Kidney epithelial cell (primary cell): ENCODE measurements around the gene TRPV2. TPM values are rescaled to one million over a fixed set of nuclear protein-coding genes. Genes with fewer than 3 reads are reported as not detected.
"Not testable (repeated sequence)": the region's sequence is repeated elsewhere in the genome, so short reads cannot be mapped to it uniquely, and the experiment has no call there.

Experiments used
- DNase-seq: peaks from one replicate; pipeline ENCODE4 v3.0.0-alpha.2; 2010; ENCODE audit warnings: low read depth
- H3K27me3 ChIP-seq: 2 replicates; pipeline ENCODE4 v1.6.0; 2011; ENCODE audit warnings: low read length; ENCODE audit not compliant: control insufficient read depth, insufficient read depth
- H3K36me3 ChIP-seq: 2 replicates; pipeline ENCODE4 v1.5.1; 2011; ENCODE audit warnings: low read length; ENCODE audit not compliant: control insufficient read depth, insufficient read depth
- H3K4me3 ChIP-seq: 2 replicates; pipeline ENCODE4 v1.5.1; 2011; ENCODE audit warnings: low read depth, mild to moderate bottlenecking, control low read depth, low read length
- total RNA-seq: library from RNA; depleted of rRNA; stranded (reverse); fragments of >200 nt; gene quantifications from 2 replicates; pipeline ENCODE4 v1.2.3, GENCODE V29; 2015
- TF ChIP-seq, protein P1 (sequence below): IDR thresholded peaks from 2 replicates; pipeline ENCODE4 v1.5.1; 2011; ENCODE audit warnings: mild to moderate bottlenecking, moderate library complexity, low read length, control low read depth, inconsistent platforms; ENCODE audit not compliant: insufficient read depth, poor library complexity, severe bottlenecking

Gene TRPV2
- total RNA-seq, 1 donor from 2014 or later = 3.8 TPM

GRCh38 chr17:16447676-16448075 is 32.3 kb downstream of the TRPV2 start:
- no peak for DNase-seq
- no peaks in the 10 kb centered on the region for H3K27me3 ChIP-seq
- H3K36me3 ChIP-seq = peaks cover 4% of the 10 kb centered on the region
- H3K4me3 ChIP-seq = no peak overlapping the region
- TF ChIP-seq, protein P1, sequence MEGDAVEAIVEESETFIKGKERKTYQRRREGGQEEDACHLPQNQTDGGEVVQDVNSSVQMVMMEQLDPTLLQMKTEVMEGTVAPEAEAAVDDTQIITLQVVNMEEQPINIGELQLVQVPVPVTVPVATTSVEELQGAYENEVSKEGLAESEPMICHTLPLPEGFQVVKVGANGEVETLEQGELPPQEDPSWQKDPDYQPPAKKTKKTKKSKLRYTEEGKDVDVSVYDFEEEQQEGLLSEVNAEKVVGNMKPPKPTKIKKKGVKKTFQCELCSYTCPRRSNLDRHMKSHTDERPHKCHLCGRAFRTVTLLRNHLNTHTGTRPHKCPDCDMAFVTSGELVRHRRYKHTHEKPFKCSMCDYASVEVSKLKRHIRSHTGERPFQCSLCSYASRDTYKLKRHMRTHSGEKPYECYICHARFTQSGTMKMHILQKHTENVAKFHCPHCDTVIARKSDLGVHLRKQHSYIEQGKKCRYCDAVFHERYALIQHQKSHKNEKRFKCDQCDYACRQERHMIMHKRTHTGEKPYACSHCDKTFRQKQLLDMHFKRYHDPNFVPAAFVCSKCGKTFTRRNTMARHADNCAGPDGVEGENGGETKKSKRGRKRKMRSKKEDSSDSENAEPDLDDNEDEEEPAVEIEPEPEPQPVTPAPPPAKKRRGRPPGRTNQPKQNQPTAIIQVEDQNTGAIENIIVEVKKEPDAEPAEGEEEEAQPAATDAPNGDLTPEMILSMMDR = no peak

DNA sequence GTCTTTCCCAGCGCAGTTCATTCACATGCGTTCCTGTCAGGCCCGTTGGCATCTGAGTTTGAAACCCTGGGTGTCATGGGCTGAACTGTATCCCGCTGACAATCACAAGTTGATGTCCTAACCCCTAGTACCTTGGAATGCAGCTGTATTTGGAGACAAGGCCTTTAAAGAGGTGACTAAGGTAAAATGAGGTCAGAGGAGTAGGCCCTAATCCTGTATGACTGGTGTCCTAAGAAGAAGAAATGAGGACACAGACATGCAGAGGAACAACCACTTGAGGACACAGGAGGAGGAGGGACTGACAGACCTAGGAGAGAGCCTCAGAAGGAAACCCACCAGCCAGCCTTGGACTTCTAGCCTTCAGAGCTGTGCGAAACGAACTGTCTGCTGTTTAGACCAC is 33.1 kb downstream of the TRPV2 start:
- no peak for DNase-seq
- Histone ChIP-seq H3K4me3 (no peak overlapping the region), H3K27me3 (no peaks in the 10 kb centered on the region), H3K36me3 (no peaks in the 10 kb centered on the region)
- TF ChIP-seq, protein P1 = no peak

GRCh38 chr17:16449121-16449570 is 33.8 kb downstream of the TRPV2 start:
- TF ChIP-seq, protein P1 = no peak
- Histone ChIP-seq H3K4me3 (no peak overlapping the region), H3K36me3 (no peaks in the 10 kb centered on the region), H3K27me3 (no peaks in the 10 kb centered on the region)
- DNase-seq = no peak

DNA sequence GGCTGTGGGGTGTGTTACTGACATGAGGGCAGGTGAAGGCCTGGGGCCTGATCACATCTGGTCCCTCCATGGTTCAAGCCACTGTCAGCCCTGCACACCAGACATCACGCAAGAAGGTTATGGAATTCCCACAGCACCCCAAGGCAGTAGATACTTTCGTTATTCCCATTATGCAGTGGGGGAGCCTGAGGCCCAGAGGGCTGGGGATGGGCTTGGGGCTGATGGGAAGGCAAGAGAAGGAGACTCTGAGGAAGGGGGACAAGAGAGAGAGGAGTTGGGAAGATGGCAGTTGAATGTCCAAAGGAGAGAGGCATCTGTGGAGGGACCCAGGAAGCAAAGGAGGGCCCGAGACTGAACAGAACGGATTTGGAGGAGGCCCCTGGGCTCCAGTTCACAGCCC is 34.7 kb downstream of the TRPV2 start:
- TF ChIP-seq, protein P1 = no peak
- DNase-seq = no peak
- Histone ChIP-seq H3K36me3 (no peaks in the 10 kb centered on the region), H3K4me3 (no peak overlapping the region), H3K27me3 (no peaks in the 10 kb centered on the region)

DNA sequence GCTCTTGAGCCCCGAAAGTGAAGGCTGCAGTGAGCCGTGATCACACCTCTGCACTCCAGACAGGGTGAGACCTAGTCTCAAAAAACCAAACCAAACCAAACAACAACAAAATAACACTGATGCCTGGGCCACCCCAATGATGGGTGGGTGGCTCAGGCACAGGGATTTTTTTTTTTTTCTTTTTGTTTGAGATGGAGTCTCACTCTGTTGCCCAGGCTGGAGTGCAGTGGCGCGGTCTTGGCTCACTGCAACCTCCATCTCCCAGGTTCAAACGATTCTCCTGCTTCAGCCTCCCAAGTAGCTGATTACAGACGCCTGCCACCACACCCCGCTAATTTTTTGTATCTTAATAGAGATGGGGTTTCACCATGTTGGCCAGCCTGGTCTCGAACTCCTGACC is 36.9 kb downstream of the TRPV2 start:
- H3K4me3 ChIP-seq, H3K27me3 ChIP-seq, H3K36me3 ChIP-seq, DNase-seq: not testable (repeated sequence)

DNA sequence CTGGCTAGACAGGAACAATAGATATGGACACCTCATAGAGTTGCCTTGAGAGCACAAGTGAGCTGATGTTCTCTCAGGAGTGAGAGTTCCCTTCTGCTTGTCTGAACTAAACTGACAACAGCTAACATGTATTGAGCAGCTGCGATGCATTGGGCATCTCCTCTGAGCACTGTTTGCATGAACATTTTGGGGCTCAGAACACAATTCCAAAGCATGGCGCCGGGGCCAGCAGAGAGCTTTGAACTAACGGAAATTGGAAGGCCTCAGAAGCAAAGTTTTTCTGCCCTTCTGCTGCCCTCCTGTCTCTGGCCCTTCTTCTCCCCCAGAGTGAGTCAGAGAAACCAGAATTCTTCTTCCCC is 38.1 kb downstream of the TRPV2 start:
- Histone ChIP-seq H3K4me3 (no peak overlapping the region), H3K27me3 (no peaks in the 10 kb centered on the region), H3K36me3 (no peaks in the 10 kb centered on the region)
- DNase-seq = no peak
- TF ChIP-seq, protein P1 = no peak
